HT-29 (cell line): ENCODE data around the gene CPZ. TPM values are rescaled to one million over a fixed set of nuclear protein-coding genes. Genes with fewer than 3 reads are reported as not detected.
A peak's percentile ranks its signal among the peaks of the same experiment; 100 is the strongest.

Experiments
- DNase-seq: peaks from one replicate; pipeline ENCODE4 v3.0.0-alpha.2; 2015; ENCODE audit warnings: low spot score
- total RNA-seq: library from RNA; depleted of rRNA; stranded (reverse); fragments of >200 nt; shearing (Covaris generic); gene quantifications from 2 replicates; pipeline ENCODE4 v1.2.3, GENCODE V29; 2014

CPZ gene
- total RNA-seq, 1 experiment from 2014 or later, result not detected

GRCh38 chr4:8593264-8594096, 915 bp downstream of the CPZ start:
- DNase-seq, result no peak

GRCh38 chr4:8594097-8595038, 1.8 kb downstream of the CPZ start:
- DNase-seq, result peak; percentile 74

GRCh38 chr4:8595237-8596087, 2.9 kb downstream of the CPZ start:
- peak; percentile 19 for DNase-seq

GRCh38 chr4:8596891-8597290, 4.3 kb downstream of the CPZ start:
- DNase-seq, result no peak

DNA sequence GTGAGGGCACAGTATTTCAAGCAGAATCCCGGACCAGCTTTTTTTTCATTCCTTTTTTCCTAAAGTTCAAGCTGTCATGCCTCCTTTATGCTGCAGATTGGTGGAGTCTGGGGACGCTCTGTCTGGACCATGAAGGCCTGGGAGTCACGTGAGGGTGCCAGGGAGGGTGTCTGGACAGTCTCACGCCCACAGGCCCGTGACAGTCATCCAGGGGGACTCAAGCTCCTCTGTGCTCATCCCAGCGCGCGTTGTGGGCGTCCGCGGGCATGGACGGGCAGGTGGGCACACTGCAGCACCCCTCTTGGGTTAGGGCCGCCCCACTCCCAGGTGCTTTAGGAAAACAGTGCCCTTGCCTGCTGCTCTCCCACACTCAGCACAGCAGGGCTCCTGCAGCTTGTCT, 4.8 kb downstream of the CPZ start:
- DNase-seq, result no peak

DNA sequence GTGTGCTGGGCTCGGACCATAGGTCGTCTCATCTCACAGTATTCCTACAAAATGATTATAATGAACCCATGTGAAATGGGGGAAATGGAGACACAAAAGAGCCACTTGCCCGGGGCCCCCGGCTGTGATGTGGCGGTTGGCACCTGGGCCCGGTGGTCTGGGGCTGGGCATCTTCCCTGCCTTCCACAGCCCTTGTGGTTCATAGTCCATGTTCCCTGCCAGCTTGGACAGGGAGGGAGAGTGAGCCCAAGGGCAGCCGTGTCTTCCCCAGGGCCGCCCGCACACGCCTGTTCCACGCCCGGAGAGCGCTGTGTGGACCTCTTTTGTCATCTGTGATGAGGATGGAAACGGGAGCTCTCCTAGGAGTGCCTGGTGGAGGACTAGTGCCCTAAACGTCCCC, 5.2 kb downstream of the CPZ start:
- no peak for DNase-seq

DNA sequence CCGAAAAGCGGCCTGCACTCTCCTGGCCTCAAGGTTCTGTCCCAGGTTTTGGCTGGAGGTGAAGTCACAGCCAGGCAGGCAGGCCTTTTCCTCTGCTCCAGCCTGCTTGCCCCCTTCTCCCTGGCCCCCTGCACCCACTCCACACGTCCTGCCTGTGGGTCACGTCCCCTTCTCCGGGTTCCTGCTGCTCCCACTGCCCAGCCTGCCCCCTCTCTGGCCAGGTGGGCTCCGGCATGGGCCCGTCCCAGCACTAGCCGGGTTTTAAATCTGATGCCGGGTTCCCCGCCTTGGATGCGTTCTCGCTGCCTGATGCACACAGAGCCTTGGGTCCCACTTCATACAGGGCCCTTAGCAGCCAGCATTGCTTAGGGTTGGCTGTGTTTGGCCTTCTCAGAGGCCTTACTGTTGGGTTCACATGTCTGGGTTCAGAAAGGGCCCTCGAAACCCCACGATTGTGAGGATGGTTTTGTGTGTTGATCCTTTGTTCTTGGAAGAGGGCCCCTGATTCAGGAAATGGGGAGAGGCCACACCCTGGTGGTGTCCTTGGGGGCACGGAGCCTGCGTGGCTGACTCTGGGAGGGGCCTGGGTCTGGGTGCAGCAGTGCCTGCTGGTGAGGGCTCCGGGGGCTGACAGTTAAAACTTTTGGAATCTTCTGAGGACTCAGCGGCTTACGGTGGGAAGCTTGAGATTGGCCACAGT, 6.0 kb downstream of the CPZ start:
- DNase-seq, result no peak

GRCh38 chr4:8599091-8599460, 6.5 kb downstream of the CPZ start:
- no peak for DNase-seq

DNA sequence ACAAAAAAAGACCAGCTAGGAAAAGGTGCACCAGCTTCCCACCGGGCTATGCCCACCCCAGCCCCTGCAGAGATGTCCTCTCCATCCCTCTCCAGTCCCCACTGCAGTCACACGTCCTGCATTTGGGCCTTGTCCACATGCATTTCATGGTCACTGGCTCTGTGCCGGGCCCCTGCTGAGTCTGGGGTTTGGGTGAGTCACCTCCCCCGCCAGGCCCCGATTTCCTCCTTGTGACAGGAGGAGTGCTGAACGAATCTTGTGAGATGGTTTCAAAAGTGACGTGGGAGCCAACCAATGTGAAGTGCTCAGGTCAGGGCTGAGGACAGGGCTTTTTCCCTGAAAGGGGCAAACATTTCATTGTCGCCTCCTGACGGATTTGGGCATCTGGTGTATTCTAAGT, 7.1 kb downstream of the CPZ start:
- DNase-seq, result no peak

DNA sequence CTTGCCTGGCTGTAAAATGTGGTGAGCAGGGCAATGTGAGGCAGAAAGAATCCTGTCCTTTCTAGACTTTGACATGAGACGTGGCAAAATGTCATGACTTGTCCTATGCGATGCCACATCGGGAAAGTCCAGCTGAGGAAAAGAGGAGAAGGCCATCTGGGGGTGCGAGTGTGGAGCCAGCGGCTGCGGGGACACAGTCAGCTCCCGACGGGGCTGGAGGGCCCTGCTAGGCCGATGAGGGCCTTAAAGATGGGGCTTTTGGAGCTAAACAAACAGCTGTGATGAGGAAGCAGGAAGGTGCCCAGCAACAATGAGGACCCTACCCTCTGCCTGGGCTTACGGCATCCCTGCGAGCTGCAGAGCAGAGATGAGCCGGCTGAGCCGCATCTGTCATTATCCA, 7.7 kb downstream of the CPZ start:
- no peak for DNase-seq

- no peak for DNase-seq
Observed at GRCh38 chr4:8600686-8601085, 8.1 kb downstream of the CPZ start.

DNA sequence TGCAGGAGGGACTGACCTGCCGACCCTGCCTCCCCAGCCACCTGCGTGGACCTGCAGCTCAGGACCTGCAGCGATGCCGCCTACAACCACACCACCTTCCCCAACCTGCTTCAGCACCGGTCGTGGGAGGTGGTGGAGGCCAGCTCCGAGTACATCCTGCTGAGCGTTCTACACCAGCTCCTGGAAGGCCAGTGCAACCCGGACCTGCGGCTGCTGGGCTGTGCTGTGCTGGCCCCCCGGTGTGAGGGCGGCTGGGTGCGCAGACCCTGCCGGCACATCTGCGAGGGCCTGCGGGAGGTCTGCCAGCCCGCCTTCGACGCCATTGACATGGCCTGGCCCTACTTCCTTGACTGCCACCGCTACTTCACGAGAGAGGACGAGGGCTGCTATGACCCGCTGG, 8.5 kb downstream of the CPZ start:
- no peak for DNase-seq

DNA sequence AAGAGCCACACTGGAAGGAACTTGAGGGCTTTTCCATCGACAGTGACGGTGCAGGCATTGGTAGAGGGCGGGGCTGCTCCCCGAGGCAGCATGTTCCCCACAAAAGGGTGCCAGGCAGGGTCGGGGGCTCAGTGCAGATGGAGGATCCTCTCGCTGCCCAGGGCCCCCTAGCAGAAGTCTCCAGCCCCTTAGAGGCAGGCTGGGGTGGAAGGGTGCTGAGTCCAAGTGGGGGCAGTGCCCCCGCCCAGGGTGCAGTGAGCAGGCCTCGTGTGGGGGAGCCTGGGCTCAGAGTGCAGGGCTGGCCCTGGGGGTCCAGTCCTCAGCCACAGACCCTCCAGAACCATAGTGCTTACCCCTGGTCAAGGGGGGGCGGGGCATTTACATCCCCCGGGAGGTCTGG, 9.0 kb downstream of the CPZ start:
- DNase-seq, result no peak

GRCh38 chr4:8602686-8603430, 10.3 kb downstream of the CPZ start:
- DNase-seq, result no peak

- no peak for DNase-seq
Observed at GRCh38 chr4:8603931-8604330, 11.4 kb downstream of the CPZ start.

DNA sequence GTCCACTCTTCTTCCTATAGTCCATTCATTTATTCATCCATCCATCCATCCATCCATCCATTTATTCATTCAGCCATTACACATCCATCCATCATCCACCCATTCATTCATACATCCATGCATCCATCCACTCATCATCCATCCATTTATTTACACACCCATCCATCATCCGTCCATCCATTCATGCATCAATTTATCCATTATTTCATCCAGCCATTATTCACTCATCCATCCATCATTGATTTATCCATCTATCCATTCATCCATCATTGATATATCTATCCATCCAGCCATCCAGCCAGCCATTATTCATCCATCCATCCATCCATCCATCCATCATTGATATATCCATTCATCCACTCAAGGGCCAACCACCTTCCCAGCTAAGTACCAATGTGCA, 12.7 kb downstream of the CPZ start:
- DNase-seq, result no peak

- DNase-seq, result no peak
Observed at GRCh38 chr4:8606476-8606875, 13.9 kb downstream of the CPZ start.

DNA sequence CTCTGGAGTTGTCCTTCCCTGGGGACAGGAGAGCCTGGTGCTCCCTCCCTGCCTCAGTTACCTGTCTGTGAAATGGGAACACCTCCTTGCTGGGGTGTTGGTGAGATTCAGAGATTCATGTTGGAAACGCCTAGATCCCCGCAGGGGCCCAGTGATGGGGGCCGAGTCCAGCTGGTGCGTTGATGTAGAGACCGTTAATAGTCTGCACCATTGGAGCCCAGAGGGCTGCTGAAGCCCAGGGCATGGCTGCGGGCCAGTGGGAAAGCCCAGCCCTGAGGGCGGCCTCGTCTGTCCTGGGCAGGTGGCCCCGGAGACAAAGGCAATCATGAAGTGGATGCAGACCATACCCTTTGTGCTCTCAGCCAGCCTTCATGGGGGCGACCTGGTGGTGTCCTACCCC, 14.4 kb downstream of the CPZ start:
- no peak for DNase-seq

GRCh38 chr4:8607603-8608481, 15.3 kb downstream of the CPZ start:
- no peak for DNase-seq
